Myocyte (in vitro differentiated cells): ENCODE results near the gene PKP2. TPM values are rescaled to one million over a fixed set of nuclear protein-coding genes. Genes with fewer than 3 reads are reported as not detected.
A peak's percentile ranks its signal among the peaks of the same experiment; 100 is the strongest.

ENCODE experiments used
- DNase-seq: peaks from one replicate; pipeline ENCODE4 v3.0.0-alpha.2; 2012; ENCODE audit warnings: low read depth
- polyA plus RNA-seq: library from polyadenylated mRNA; unstranded; fragments of >200 nt; gene quantifications from one replicate; pipeline ENCODE4 v1.2.1, GENCODE V29; 2012; ENCODE audit warnings: missing spikeins
- total RNA-seq: library from RNA; depleted of rRNA; stranded (reverse); fragments of >200 nt; gene quantifications from 2 replicates; pipeline ENCODE4 v1.2.3, GENCODE V29; 2014

PKP2 gene
- 8.2 and 60.0 TPM in 2 replicates for total RNA-seq
- 20.0 TPM for polyA plus RNA-seq

- DNase-seq: peak; percentile 57
Measured at GRCh38 chr12:32896432-32897280, at the start of gene PKP2. TSS of gene PKP2 (minus strand) at chr12:32896777. CDS start at chr12:32896731, 46 bp downstream.

DNA sequence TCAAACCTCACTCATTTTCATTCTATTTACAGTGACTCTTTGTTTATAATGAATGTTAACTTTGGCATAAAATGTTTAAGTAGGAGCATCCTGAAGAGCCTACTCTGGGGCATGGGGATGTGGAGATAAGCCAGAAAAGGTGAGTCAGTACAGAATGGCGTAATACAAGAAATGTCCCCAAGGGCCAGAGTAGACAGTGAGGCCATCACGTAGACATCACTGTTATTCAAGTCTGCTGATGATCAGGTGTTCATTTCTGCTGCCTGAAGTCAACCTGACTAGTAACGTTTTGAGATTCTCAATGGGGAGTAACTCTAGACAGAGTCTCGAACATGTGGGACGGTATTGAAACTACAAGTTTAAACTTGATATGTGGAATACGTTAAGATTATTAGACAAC, 47.6 kb upstream of the PKP2 start:
- no peak for DNase-seq

DNA sequence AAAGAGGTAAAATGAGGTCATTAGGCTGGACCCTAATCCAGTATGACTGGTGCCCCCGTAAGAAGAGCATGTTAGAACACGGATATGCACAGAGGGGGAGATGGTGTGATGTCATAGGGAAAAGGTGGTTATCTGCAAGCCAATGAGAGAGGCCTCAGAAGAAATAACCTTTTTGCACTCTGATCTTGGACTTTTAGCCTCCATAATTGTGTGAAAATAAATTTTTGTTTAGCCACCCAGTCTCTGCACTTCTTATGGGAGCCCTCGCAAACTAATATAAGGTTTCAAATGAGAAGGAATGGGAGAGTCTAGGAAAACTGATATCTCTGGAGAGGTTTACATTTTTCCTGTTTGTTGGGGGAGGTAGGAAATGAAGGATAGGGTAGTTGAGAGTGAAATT, 43.2 kb upstream of the PKP2 start:
- no peak for DNase-seq

DNA sequence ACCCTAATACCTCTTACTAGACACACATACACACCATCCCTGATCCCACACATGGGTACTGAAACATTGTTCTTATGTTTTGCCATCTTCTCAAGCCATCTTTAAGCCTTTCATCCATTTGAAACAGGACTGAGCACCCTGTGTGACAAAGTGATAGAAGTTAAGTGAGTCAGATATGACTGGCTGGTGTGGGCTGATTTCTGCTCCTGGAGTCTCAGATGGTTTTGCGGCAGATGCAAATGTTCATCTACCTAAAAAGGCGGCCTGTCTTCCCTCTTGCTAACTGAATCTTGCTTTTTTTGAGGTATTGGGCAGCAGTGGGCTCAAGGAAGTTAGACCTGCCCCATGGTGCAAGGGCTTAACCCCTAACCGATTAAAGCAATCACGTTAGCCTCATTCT, 30.4 kb upstream of the PKP2 start:
- no peak for DNase-seq

DNA sequence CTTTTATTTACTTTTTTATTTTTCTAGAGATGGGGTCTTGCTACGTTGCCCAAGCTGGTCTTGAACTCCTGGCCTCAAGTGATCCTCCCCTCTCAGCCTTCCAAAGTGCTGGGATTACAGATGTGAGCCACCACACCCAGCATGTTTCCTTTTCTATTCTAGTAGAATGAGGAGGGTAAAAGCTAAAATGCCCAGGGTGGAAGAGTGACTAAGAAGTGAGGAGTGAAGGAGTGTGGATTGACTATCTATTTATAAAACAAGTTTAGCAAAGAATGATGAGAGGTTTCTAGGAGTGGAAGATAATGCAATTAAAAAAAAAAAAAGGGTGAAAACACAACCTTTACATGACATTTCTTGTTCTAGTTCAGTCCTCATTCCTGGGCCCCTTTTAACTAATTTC, 29.8 kb upstream of the PKP2 start:
- no peak for DNase-seq

DNA sequence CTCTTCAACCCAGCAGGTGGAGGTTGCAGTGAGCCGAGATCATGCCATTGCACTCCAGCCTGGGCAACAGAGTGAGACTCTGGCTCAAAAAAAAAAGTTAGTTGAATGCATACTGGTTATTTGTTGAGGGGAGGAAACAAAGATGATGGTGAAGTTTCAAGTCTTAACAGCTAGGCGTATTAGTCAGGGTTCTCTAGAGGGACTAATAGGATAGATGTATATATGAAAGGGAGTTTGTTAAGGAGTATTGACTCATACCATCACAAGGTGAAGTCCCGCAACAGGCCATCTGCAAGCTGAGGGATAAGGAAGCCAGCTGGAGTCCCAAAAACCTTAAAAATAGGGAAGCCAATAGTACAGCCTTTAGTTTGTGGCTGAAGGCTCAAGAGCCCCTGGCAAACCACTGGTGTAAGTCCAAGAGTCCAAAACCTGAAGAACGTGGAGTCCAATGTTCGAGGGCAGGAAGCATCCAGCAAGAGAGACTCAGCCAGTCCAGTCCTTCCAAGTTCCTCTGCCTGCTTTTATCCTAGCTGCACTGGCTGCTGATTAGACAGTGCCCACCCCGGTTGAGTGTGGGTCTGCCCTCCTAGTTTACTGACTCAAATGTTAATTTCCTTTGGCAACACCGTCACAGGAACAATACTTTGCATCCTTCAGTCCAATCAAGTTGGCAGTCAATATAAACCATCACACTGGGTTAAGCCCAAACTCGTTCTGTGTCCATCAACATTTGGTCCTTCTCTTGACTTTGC, 26.1 kb upstream of the PKP2 start:
- DNase-seq: no peak

GRCh38 chr12:32921397-32921796, 24.8 kb upstream of the PKP2 start:
- no peak for DNase-seq

GRCh38 chr12:32920506-32921085, 24.0 kb upstream of the PKP2 start:
- DNase-seq: no peak

DNA sequence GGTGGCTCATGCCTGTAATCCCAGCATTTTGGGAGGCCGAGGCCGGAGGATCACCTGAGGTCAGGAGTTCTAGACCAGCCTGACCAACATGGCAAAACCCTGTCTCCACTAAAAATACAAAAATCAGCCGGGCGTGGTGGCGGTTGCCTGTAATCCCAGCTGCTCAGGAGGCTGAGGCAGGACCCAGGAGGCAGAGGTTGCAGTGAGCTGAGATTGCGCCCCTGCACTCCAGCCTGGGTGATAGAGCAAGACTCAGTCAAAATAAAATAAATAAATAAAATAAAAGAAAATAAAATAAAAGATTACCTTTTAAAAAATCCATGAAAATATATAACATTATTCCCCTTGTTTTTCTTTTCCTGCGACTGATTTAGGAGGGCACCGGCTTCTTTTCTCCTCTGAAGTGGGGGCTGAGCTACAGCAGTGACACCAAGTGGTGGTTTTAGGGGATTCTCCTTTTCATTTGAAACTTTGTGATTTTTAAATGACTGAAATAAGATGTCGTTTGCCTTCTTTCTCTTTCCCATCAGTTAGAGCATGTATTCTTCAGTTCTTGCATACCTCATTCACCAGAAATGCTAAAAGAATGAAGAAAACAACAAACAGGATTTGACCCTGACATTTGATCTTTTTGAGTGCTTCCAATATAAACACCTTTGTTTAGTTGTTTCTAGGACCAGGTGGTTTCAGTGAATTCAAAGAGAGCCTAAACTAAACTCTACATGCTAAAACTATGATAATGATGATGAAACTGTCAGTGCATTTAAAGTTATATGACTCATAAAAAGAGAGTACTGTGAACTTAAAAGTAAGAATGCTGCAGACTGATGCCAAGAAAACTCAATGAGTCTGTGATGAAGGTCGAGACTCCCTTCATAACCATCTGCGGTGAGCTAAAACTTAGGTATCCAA, 22.6 kb upstream of the PKP2 start:
- peak; percentile 63 for DNase-seq

- peak; percentile 59 for DNase-seq
Measured at GRCh38 chr12:32917094-32917611, 20.6 kb upstream of the PKP2 start.

DNA sequence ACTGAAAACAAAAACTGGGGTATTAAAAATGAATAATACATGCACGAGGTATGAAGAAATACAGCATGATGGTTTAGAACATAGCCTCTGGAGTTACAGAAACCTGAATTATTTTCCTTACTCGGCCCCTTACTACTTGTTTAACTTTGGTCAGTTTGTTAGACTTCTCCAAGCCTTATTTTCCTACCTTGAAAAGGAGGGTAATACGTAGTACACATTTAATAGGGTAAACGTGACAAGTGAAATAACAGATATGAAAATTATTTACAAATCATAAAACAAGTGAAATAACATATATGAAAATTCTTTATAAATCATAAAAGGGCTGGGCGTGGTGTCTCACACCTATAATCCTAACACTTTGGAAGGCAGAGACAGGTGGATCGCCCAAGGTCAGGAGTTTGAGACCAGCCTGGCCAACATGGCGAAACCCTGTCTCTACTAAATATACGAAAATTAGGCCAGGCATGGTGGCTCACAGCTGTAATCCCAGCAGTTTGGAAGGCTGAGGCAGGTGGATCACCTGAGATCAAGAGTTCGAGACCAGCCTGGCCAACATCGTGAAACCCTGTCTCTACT, 11.4 kb upstream of the PKP2 start:
- no peak for DNase-seq

GRCh38 chr12:32907166-32907565, 10.6 kb upstream of the PKP2 start:
- no peak for DNase-seq

DNA sequence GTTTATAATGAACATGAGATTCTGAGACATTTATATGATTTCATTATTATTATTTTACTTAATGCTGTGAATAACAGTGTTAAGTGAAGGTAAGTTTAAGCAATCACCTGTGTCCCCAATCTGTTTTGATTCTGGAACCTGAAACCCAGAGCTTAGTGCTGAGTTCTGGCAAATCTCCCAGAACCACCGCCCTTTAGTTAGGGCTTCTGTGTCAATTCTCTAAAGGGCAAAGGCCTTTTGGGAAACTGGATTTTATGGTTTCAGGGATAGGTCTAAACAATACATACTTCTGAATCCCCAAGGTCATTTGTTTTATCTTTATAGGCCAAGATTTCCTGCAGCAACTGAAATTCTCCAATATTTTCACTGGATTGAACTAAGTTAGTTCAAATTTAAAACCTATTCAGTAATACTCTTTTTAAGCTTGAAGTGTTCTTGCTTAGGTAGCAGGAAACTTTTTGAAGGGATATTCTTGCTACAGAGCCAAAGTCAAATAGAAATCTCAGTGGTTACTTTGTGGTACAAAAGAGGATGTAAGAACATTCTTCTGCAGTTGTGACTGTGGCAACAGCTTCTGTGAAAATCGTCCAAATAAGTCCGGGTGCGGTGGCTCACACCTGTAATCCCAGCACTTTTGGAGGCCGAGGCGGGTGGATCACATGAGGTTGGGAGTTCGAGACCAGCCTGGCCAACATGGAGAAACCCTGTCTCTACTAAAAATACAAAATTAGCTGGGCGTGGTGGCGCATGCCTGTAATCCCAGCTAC, 10.0 kb upstream of the PKP2 start:
- no peak for DNase-seq

DNA sequence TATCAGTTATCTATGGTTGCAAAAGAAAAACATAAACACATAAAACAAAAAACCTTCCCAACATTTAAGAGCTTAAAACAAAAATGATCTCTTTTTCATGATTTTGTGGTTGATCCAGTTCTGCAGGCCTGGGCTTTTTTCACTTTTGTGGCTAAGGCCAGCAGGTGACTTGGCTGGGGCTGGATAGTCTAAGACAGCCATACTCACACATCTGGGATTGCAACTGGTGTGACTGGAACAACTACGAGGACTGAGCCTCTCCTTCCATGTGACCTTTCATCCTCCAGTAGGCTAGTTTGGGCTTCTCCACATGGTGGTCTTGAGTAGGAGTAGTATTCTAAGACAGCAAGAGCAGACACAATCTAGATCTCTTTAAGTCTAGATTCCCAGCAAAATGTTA, 7.2 kb upstream of the PKP2 start:
- DNase-seq: no peak

DNA sequence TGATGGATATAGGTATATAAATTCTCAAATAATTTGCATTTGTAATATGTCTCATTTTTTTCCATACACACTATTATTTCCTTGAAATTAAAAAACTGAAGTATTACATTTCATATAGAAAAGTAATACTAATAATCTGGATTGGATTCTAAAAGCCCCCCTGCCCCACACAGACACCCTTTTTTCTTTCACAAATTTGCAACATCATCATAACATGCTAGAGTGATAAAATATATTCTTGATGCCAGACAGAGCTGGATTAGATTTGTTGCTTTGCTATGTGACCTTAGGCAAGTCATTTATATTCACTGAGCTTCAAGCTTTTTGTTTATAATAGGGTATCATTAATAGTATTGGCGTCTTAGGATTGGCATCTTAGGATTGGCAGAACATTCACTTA, 6.7 kb upstream of the PKP2 start:
- no peak for DNase-seq

- no peak for DNase-seq
Measured at GRCh38 chr12:32902287-32902997, 5.9 kb upstream of the PKP2 start.

- no peak for DNase-seq
Measured at GRCh38 chr12:32901553-32901952, 5.0 kb upstream of the PKP2 start.

GRCh38 chr12:32897687-32898573, 1.4 kb upstream of the PKP2 start:
- DNase-seq: no peak
